Left lung (tissue), 10 donors: ENCODE measurements around the gene RASGEF1C. TPM values are rescaled to one million over a fixed set of nuclear protein-coding genes. Genes with fewer than 3 reads are reported as not detected.

ENCODE experiments used
- ATAC-seq: fragments of 200-7000 bp; cut with Tn5 transposase; one replicate; pipeline ENCODE4 v1.9.1; 2020; ENCODE audit warnings: moderate library complexity
- DNase-seq, 4 donors: peaks; one replicate each; pipeline ENCODE4 v3.0.0-alpha.2; 2013 to 2020
- H3K27ac ChIP-seq, 2 donors: fragments of 200-600 bp; sonication (generic) in 1 of 2; one replicate each; pipeline versions ENCODE4 v1.5.0 to v1.8.0; 2020 to 2021
- H3K27me3 ChIP-seq, 2 donors: fragments of 200-600 bp; sonication (generic) in 1 of 2; one replicate each; pipeline versions ENCODE4 v1.5.0 to v1.8.0; 2020 to 2021
- H3K36me3 ChIP-seq, 2 donors: fragments of 200-600 bp; sonication (generic) in 1 of 2; one replicate each; pipeline versions ENCODE4 v1.5.0 to v1.8.0; 2020 to 2021
- H3K4me1 ChIP-seq, 2 donors: fragments of 200-600 bp; one replicate each; pipeline ENCODE4 v1.8.0; 2021
- H3K4me3 ChIP-seq, 2 donors: fragments of 200-600 bp; sonication (generic) in 1 of 2; one replicate each; pipeline versions ENCODE4 v1.5.0 to v1.8.0; 2020 to 2021; ENCODE audit warnings: mild to moderate bottlenecking in 1 of 2
- H3K9me3 ChIP-seq, 2 donors: fragments of 200-600 bp; sonication (generic) in 1 of 2; one replicate each; pipeline versions ENCODE4 v1.5.0 to v1.8.0; 2020 to 2021
- intact Hi-C, 2 donors: fragments of 100-400 bp; cut with DNase I; formaldehyde crosslinking; loops; one replicate each; pipeline versions ENCODE4 v1.11.2 to v1.14.2; 2022
- polyA plus RNA-seq, 6 donors: library from polyadenylated mRNA; unstranded; fragments of 120-200 nt; gene quantifications; one replicate each; pipeline ENCODE4 v1.2.1, GENCODE V29; 2013; ENCODE audit not compliant: insufficient read length in 6 of 6
- total RNA-seq, 2 donors: library from RNA; stranded (reverse); fragmentation: NEBNext Ultra II Directional; extraction: Animal tissue kit (Norgen Biotek cat#: 25700); gene quantifications; one replicate each; pipeline ENCODE4 v1.2.1, GENCODE V29; 2021
- TF ChIP-seq, protein P1 (sequence below), 2 donors: fragments of 200-600 bp; sonication (generic) in 1 of 2; IDR thresholded peaks; one replicate each; pipeline versions ENCODE4 v1.5.0 to v1.8.0; 2021; ENCODE audit warnings: antibody characterized with exemption in 2 of 2
- donor health status: DM: no; HTN: yes; CAD: no.
- donor health status: DM: no; HTN: no; CAD: no.

RASGEF1C gene
- total and polyA plus RNA-seq, 8 donors = 0.09 to 0.34 (median 0.17) TPM; not detected in 3

DNA sequence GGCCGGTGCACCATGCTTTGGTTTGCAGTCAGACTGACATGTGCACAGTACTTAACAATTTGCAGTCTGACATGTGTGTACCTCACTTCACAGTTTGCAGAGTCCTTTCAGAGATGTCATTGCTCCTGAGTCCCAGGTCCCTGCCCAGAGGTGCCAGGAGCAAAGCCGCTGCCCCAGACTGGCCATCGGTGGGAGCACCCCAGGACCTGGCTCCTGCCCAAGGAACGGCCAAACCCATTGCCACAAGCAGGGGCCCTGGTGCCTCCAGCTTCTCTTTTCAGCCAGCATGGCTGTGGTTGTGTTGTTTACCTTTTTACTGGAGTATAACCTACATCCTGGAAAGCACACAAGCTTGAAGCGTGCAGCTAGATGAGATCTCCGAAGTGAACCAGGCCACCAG, 28.6 kb downstream of the RASGEF1C start:
- H3K27me3 ChIP-seq = peaks cover 0 to 21% of the 10 kb centered on the region in 2 donors
- no peak overlapping the region for H3K27ac ChIP-seq
- H3K4me1 ChIP-seq = no peaks in the 10 kb centered on the region
- TF ChIP-seq, protein P1, sequence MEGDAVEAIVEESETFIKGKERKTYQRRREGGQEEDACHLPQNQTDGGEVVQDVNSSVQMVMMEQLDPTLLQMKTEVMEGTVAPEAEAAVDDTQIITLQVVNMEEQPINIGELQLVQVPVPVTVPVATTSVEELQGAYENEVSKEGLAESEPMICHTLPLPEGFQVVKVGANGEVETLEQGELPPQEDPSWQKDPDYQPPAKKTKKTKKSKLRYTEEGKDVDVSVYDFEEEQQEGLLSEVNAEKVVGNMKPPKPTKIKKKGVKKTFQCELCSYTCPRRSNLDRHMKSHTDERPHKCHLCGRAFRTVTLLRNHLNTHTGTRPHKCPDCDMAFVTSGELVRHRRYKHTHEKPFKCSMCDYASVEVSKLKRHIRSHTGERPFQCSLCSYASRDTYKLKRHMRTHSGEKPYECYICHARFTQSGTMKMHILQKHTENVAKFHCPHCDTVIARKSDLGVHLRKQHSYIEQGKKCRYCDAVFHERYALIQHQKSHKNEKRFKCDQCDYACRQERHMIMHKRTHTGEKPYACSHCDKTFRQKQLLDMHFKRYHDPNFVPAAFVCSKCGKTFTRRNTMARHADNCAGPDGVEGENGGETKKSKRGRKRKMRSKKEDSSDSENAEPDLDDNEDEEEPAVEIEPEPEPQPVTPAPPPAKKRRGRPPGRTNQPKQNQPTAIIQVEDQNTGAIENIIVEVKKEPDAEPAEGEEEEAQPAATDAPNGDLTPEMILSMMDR (IDR thresholded peaks at IDR 0.05) = no peak
- DNase-seq (no peak), ATAC-seq (no peak)
- intact Hi-C loops = no loop called here
- no peak overlapping the region for H3K4me3 ChIP-seq
- H3K36me3 ChIP-seq = no peaks in the 10 kb centered on the region
- peaks cover 0 to 6% of the 10 kb centered on the region in 2 donors for H3K9me3 ChIP-seq

DNA sequence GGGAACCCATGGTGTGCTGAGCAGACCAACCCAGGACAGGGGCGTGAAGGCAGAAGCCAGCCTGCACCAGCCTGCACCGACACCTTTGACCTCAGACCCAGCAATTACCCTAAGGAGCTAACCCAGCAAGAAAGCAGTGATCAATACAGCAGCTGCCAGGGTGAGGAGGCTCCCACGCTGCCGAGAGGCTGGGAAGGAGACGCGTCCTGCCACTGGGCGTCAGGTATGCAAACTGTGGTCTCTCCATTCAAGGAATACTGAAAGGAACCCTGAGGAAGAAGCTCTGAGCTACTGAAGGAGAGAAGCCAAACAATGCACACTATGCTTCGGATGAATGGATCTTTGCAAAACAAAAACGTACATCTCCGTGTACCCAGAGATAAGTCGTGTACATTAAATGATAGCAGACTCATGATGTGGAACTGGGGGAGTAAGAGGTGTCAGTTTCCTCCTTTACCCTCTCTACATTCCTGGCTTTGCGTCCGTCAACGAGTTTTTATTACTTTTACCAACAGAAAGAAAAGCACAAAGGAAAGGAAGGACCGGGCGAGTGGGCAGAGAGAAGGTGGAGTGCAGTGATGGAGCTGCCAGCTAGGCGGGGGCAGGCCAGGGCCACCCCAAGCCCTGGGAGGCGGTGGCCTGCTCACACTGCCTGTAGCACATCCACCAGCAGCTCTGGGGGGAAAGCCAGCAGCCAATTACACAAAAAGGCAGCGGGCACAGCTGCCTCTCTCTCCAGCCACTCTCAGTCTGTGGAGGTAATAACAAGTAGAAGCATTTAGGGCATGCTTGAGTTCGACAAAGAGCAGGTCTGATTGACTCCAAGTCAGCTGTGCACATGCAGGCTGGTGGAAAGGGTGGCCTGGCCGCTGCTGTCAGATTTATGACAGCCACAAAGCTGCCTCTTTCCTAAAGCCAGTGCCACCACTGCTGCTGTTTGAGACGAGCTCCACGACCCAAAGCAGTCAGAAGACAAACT, 29.3 kb downstream of the RASGEF1C start:
- Histone ChIP-seq H3K27ac (no peak overlapping the region), H3K9me3 (peaks cover 0 to 6% of the 10 kb centered on the region in 2 donors), H3K4me3 (no peak overlapping the region), H3K27me3 (peaks cover 0 to 21% of the 10 kb centered on the region in 2 donors), H3K36me3 (no peaks in the 10 kb centered on the region), H3K4me1 (no peaks in the 10 kb centered on the region)
- intact Hi-C loops = no loop called here
- ATAC-seq = no peak
- no peak for DNase-seq
- TF ChIP-seq, protein P1 (IDR thresholded peaks at IDR 0.05) = no peak

DNA sequence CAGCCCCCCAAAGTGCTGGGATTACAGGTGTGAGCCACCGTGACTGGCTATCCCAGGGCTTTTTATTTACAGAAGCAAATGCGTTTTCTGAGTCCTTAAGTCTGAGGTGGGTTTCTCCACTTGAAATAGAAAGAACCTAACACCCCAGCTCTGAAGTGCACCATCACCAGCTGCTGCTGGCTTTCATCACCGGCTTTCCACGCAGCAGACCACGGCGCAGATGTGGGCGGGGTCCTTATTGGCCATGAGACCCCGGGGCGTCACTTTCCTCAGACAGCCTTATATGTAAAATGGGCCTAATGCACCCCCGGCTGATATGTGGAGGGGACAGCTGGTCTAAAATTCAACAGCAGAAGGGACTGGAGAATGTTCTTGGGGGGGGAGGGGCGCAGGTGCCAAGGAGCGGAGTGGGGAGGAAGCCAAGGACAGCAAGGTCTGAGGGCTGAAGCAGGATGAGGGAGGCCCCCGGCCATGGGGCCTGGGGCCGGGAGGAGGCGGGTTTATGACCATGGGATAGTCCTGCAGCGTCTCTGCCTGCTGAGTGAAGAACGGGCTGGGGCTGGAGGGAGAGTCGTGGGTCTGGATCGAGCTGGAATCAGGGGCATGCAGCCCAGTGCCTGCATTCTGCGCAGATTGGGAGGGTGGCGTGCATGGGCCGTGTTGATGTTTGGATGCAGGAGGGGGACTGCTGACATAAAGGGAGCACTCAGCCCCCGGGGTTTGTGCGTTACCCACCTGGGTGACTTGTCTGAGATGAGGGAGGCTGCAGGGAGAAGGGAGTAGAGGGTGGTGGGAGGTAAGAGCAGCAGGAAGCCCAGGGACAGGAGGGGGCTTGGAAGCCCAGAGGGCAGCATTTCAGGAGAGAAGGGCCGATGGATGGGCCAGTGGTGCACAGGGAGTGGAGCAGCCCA, 30.2 kb downstream of the RASGEF1C start:
- H3K27me3 ChIP-seq = peaks cover 0 to 21% of the 10 kb centered on the region in 2 donors
- TF ChIP-seq, protein P1 (IDR thresholded peaks at IDR 0.05) = no peak
- no peak overlapping the region for H3K4me3 ChIP-seq
- no peak overlapping the region for H3K27ac ChIP-seq
- H3K4me1 ChIP-seq = no peaks in the 10 kb centered on the region
- DNase-seq (no peak), ATAC-seq (no peak)
- intact Hi-C loops = no loop called here
- no peaks in the 10 kb centered on the region for H3K9me3 ChIP-seq
- no peaks in the 10 kb centered on the region for H3K36me3 ChIP-seq

DNA sequence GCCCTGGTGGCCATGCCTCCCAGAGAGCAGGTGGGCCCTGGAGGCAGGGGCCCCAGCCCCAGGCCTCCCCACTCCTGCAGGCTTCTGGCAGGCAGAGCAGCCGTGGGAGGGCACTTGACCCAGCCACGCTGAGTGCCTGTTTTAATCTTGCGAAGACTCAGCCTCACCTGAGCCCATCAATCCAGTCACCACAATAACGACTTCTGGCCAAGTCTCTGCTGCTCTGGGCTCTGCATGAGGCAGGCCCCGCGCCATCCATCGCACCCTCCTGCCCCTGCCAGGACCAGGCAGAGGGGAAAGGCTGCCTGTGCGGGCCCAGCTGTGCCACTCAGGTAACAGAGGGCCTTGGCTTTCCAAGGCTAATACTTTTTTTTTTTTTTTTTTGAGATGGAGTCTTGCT, 32.8 kb downstream of the RASGEF1C start:
- H3K36me3 ChIP-seq = no peaks in the 10 kb centered on the region
- no peaks in the 10 kb centered on the region for H3K4me1 ChIP-seq
- intact Hi-C loops = no loop called here
- no peak overlapping the region for H3K4me3 ChIP-seq
- DNase-seq (no peak), ATAC-seq (no peak)
- no peaks in the 10 kb centered on the region for H3K9me3 ChIP-seq
- peaks cover 0 to 34% of the 10 kb centered on the region in 2 donors for H3K27me3 ChIP-seq
- no peak overlapping the region for H3K27ac ChIP-seq
- TF ChIP-seq, protein P1 (IDR thresholded peaks at IDR 0.05) = no peak
